Skin of body (tissue), 2 donors: Measurements from ENCODE around the gene RFX8. TPM values are rescaled to one million over a fixed set of nuclear protein-coding genes. Genes with fewer than 3 reads are reported as not detected.
"Not testable (repeated sequence)": the region's sequence is repeated elsewhere in the genome, so short reads cannot be mapped to it uniquely, and the experiment has no call there.

Source experiments
- DNase-seq: peaks from one replicate; lab custom pipeline; 2025; lab: John Stamatoyannopoulos, UW
- total RNA-seq: library from RNA; depleted of rRNA; stranded (reverse); fragments of >200 nt; gene quantifications from one replicate; pipeline ENCODE4 v1.2.3, GENCODE V29; 2014

Gene RFX8
- total RNA-seq, 1 donor from 2014 or later, result 1.2 TPM

DNA sequence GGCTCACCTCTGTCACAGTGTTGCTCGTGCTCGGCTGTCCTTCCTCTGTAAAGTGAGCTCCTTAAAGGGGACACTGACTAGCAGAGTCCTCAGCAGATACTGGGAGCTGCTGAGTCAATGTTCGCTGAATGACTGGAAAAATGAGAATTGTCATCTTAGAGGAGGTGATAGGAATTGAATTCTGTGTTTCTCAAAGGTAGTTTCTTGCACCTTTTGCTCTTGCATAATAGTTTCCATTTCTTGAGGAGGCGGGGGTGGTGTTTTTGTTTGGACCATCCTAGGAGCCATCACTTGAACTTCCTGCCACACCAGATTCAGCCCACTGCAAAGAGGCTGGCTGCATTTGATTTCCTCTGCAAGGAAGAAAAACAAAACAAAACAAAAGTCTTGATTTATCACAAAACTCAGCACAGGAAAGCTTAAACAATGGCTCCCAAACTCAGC, 11.4 kb upstream of the RFX8 start:
- no peak for DNase-seq

DNA sequence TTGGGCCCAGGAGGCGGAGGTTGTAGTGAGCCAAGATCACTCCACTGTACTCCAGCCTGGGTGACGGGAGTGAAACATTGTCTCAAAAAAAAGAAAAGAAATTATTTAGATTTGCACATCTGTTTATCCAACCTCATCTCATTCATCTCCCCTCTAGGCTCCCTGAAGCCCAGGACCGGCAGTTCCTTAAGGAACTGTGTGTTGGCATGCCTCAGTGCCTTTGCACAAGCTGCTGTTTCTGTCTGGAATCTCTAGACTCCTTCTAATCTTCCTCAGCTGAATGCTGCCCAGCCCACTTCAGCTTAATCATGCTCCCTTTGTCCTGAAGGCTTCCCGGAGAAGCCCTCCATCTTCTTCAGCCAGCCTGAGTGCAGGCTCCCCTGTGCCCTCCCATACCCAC, 10.9 kb upstream of the RFX8 start:
- DNase-seq, result no peak

- DNase-seq, result no peak
Observed at GRCh38 chr2:101480764-101481163, 5.9 kb upstream of the RFX8 start.

GRCh38 chr2:101479810-101480209, 4.9 kb upstream of the RFX8 start:
- no peak for DNase-seq

- no peak for DNase-seq
Observed at GRCh38 chr2:101479328-101479727, 4.4 kb upstream of the RFX8 start.

DNA sequence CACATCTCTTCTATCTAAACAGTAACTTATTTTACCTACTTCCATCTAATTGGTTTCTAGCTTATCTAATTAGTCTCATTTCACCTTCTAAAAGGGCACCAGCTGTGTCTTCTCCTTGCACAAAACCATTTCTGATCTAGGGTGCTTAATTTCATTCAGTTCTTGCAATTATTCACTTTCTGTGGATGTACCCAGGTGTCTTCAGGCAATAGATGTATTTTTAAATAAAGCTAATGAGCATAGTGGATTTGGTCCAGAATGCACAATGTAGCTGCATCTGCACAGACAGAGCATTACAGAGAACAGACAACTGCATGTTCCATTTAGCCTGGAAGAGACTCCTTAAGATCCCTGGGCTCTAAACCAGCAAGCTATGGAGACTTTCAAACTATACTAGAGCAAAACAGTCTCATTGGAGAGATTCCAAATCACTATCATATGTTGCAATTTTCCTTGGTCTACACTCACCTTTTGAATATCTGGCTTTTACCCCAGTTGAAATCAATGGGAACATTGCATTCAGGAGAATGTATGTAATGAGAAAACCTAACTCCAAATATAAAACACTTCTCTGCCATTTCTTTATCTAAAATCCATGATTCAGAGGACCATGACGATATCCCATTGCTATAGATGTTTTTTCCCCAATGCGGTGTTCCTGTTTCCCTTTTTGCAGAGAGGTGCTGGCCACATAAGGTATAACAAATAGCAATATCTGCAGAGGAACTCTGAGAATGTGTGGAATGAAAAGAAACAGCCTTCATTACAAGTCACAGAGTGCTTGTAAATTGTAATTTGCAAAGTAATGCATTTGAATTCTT, 3.5 kb upstream of the RFX8 start:
- no peak for DNase-seq

- no peak for DNase-seq
Observed at GRCh38 chr2:101477556-101477955, 2.6 kb upstream of the RFX8 start.

DNA sequence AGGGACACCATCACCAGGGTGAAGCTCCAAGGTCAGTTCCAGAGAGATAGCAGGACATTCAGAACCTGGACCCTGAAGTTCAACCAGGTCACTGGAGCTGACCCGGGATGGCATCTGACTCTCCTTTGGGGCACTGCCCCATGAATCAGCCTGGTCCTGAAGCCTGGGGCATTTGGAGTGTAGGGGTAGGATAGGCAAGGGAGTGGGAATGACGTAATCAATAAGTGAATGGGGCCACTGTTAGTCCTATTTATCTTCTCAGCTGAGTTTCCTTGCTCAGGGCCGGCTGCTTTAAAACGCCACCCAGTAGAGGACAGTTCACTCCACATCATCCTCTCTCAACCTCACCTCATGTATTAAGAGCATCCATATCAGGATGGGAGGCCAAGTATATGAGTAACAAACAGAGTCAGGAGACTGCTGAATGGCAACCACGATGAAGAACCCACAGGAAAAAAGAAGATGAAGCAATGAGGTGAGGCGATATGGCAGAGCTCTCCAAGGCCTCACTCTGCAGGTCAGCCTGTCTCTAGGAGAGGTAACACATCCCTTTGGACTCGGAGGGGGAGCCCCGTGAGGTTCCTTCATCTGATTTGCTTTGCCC, 1.8 kb upstream of the RFX8 start:
- DNase-seq, result no peak

GRCh38 chr2:101473911-101474701, 806 bp downstream of the RFX8 start:
- no peak for DNase-seq

GRCh38 chr2:101473591-101473910, 1.4 kb downstream of the RFX8 start:
- DNase-seq, result peak; percentile 49

DNA sequence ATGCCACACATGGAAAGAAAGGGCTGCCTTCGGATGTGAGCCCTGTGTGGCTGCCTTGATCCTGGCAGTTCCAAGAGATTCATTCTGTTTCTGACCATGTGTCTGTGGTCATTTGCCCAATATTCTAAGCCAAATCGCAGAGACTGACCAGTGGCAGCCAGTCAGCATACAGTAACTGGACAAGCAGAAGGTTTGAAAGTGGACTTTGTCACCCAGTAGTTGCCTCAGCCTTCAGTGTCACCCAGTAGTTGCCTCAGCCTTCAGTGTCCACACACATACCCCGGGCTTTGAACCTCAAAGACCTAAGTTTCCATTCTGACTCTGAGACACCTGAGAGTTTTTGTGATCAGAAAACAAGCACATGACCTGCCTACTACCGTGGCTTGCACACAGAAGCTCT, 5.0 kb downstream of the RFX8 start:
- DNase-seq, result no peak

DNA sequence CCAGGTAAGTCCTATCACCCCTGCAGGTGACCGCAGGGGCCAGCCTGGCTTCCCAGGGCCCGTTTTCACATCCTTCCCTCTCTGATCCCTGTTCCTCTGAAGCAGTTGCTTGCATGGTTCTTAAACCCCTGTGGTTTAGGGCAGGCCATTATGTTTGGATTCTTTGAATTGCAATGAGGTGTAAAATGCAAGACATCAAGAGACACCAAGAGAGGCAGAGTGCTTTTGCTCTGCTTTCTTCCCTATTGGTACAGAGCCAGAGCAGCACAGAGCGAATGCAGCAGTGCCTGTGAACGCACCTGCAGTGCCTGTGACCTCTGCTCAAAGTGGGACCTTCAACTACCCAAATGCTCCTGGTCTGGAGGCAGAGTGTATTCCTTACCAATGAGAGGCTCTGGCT, 7.6 kb downstream of the RFX8 start:
- DNase-seq, result no peak

GRCh38 chr2:101466426-101466825, 8.5 kb downstream of the RFX8 start:
- DNase-seq, result no peak

DNA sequence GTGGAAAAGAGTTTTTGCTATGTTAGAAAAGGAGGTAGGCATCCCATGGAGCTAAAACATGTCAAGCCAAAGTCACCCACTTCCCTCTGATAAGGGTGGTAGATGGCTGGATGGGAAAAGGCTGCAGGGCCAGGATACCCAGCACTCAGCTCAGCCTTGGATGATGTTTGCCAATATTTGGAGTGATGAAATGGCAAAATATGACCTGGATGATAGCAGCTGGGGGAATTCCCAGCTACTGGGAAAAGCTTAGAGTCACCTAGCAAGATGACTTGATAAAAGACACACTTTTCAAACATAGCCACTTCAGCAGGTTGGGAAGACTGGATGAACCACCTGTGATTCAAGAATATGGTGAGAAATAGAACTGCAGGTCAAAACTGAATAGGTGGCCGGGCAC, 10.1 kb downstream of the RFX8 start:
- no peak for DNase-seq

- DNase-seq, result peak; percentile 68
Observed at GRCh38 chr2:101463911-101464641, 10.8 kb downstream of the RFX8 start.

- DNase-seq, result no peak
Observed at GRCh38 chr2:101463421-101463820, 11.5 kb downstream of the RFX8 start.

DNA sequence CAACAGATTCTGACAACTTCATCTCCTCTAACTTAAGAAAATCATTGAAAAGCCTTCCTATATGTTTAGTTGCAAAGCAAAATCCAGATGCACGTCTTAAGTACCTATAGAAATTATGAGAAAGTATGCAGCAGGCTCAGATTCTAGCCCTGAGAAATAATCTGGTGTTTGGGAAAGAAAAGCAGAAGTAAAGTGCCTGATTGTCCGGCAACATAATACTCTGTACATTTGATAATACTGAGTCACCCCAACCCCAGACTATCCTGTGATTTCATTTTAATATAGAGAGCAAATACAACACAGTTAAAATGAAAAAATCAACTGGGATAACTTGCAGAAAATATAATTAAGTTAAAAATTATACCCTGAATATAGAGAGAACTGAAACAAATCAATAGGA, 13.5 kb downstream of the RFX8 start:
- no peak for DNase-seq

- not testable (repeated sequence) for DNase-seq
Observed at GRCh38 chr2:101454408-101454807, 20.5 kb downstream of the RFX8 start.

DNA sequence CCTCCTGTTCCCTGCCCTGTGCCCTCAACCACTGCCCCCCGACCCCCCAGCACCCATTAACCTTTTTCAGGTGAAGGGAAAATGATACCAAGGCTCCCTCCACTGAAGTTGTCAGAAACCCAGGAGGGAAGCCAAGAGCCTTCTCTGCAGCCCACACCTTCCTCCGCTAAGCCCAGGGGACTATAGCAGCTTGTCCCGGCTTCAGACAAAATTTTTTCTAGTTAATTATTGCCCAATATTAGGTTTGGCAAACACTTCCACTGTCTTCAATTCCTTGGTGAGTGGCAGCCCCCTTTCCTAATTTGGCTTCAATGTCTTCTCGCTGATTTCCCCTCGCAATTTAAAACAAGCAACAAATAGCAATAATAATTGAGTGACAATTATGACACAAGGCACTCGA, 23.9 kb downstream of the RFX8 start:
- DNase-seq, result no peak

- no peak for DNase-seq
Observed at GRCh38 chr2:101446869-101447268, 28.0 kb downstream of the RFX8 start.

GRCh38 chr2:101442667-101443061, 32.2 kb downstream of the RFX8 start:
- no peak for DNase-seq
